HEK293 (cell line): ENCODE results near the gene SEC11A.
A peak's percentile ranks its signal among the peaks of the same experiment; 100 is the strongest.

Experiments
- CTCF ChIA-PET: fragments of 350-600 bp; formaldehyde crosslinking; extraction: SDS; loops from one replicate; lab custom pipeline; 2021; ENCODE audit warnings: antibody characterized with exemption; lab: Yijun Ruan, JAX
- POLR2A ChIA-PET: fragments of 300-600 bp; formaldehyde crosslinking; extraction: SDS; loops from one replicate; lab custom pipeline; 2020; ENCODE audit warnings: antibody characterized with exemption, inconsistent platforms; lab: Yijun Ruan, JAX
- H3K27ac ChIP-seq: fragments of 200-500 bp; sonication (Bioruptor generic); 2 replicates; pipeline ENCODE4 v1.5.1; 2014; ENCODE audit warnings: low read depth, low read length, control low read depth, inconsistent platforms; ENCODE audit errors: extremely low read depth
- H3K36me3 ChIP-seq, 2 experiments: fragments of 200-500 bp in 1 of 2; sonication (Bioruptor generic) in 1 of 2; 1 replicate in 1 of 2; 2 replicates in 1 of 2; pipeline ENCODE4 v1.5.1; 2014 to 2017; ENCODE audit warnings: inconsistent platforms in 2 of 2, low read length in 2 of 2; ENCODE audit not compliant: control insufficient read depth in 2 of 2, insufficient read depth in 1 of 2
- H3K4me1 ChIP-seq: fragments of 200-500 bp; sonication (Bioruptor generic); 2 replicates; pipeline ENCODE4 v1.5.1; 2014; ENCODE audit warnings: mild to moderate bottlenecking, low read length, inconsistent platforms; ENCODE audit not compliant: control insufficient read depth, insufficient read depth
- H3K4me3 ChIP-seq: 2 replicates; pipeline ENCODE4 v1.5.1; 2011; ENCODE audit warnings: low read depth, mild to moderate bottlenecking, control low read depth, low read length, moderate library complexity
- H3K9me3 ChIP-seq: fragments of 200-500 bp; sonication (Bioruptor generic); 2 replicates; pipeline ENCODE4 v1.5.1; 2014; ENCODE audit warnings: low read depth, low read length, inconsistent platforms; ENCODE audit not compliant: control insufficient read depth, insufficient read depth
- BCL11B ChIP-seq: fragments of 450-650 bp; formaldehyde crosslinking; IDR thresholded peaks from 2 replicates; pipeline ENCODE4 v1.5.1; 2016; ENCODE audit warnings: low read depth, missing biosample characterization, missing genetic modification characterization
- KLF10 ChIP-seq: fragments of 450-650 bp; IDR thresholded peaks from 2 replicates; pipeline ENCODE4 v1.5.1; 2018; ENCODE audit warnings: missing biosample characterization, mild to moderate bottlenecking, missing genetic modification characterization
- MYNN ChIP-seq: fragments of 450-650 bp; formaldehyde crosslinking; IDR thresholded peaks from 2 replicates; pipeline ENCODE4 v1.5.1; 2016; ENCODE audit warnings: missing biosample characterization, missing genetic modification characterization, borderline replicate concordance
- OSR2 ChIP-seq: fragments of 450-650 bp; formaldehyde crosslinking; IDR thresholded peaks from 2 replicates; pipeline ENCODE4 v1.5.1; 2016; ENCODE audit warnings: missing biosample characterization, missing genetic modification characterization
- SP2 ChIP-seq: fragments of 450-650 bp; formaldehyde crosslinking; IDR thresholded peaks from 2 replicates; pipeline ENCODE4 v1.5.1; 2016; ENCODE audit warnings: missing biosample characterization, missing genetic modification characterization
- ZBTB17 ChIP-seq: fragments of 450-650 bp; formaldehyde crosslinking; IDR thresholded peaks from 2 replicates; pipeline ENCODE4 v1.5.1; 2016; ENCODE audit warnings: missing biosample characterization, missing genetic modification characterization
- ZNF114 ChIP-seq: fragments of 450-650 bp; formaldehyde crosslinking; IDR thresholded peaks from 2 replicates; pipeline ENCODE4 v1.5.0; 2017; ENCODE audit warnings: missing biosample characterization, missing genetic modification characterization
- ZNF132 ChIP-seq: fragments of 450-650 bp; formaldehyde crosslinking; IDR thresholded peaks from 2 replicates; pipeline ENCODE4 v1.5.1; 2017; ENCODE audit warnings: missing biosample characterization, missing genetic modification characterization, borderline replicate concordance
- ZNF140 ChIP-seq: fragments of 450-650 bp; formaldehyde crosslinking; IDR thresholded peaks from 2 replicates; pipeline ENCODE4 v1.5.1; 2016; ENCODE audit warnings: missing biosample characterization, missing genetic modification characterization
- ZNF18 ChIP-seq: fragments of 450-650 bp; formaldehyde crosslinking; IDR thresholded peaks from 2 replicates; pipeline ENCODE4 v1.5.1; 2016; ENCODE audit warnings: missing biosample characterization, missing genetic modification characterization
- ZNF423 ChIP-seq: fragments of 450-650 bp; formaldehyde crosslinking; IDR thresholded peaks from 2 replicates; pipeline ENCODE4 v1.5.1; 2016; ENCODE audit warnings: missing biosample characterization, missing genetic modification characterization
- ZNF433 ChIP-seq: fragments of 450-650 bp; formaldehyde crosslinking; IDR thresholded peaks from 2 replicates; pipeline ENCODE4 v1.5.1; 2016; ENCODE audit warnings: missing biosample characterization, missing genetic modification characterization, low read depth
- ZNF518A ChIP-seq: fragments of 450-650 bp; formaldehyde crosslinking; conservative IDR thresholded peaks from 2 replicates; pipeline ENCODE4 v1.5.1; 2016; ENCODE audit warnings: low read depth, missing biosample characterization, missing genetic modification characterization
- ZNF555 ChIP-seq: fragments of 450-650 bp; formaldehyde crosslinking; conservative IDR thresholded peaks from 2 replicates; pipeline ENCODE4 v1.5.1; 2017; ENCODE audit warnings: missing biosample characterization, mild to moderate bottlenecking, missing genetic modification characterization, inconsistent platforms
- ZNF645 ChIP-seq: fragments of 450-650 bp; formaldehyde crosslinking; IDR thresholded peaks from 2 replicates; pipeline ENCODE4; 2016; ENCODE audit warnings: missing biosample characterization, missing genetic modification characterization
- ZNF707 ChIP-seq: fragments of 450-650 bp; formaldehyde crosslinking; IDR thresholded peaks from 2 replicates; pipeline ENCODE4 v1.5.1; 2016; ENCODE audit warnings: missing biosample characterization, missing genetic modification characterization
- ZNF837 ChIP-seq: fragments of 450-650 bp; formaldehyde crosslinking; IDR thresholded peaks from 2 replicates; pipeline ENCODE4 v1.5.1; 2016; ENCODE audit warnings: missing biosample characterization, missing genetic modification characterization
- ZSCAN30 ChIP-seq: fragments of 450-650 bp; IDR thresholded peaks from 2 replicates; pipeline ENCODE4 v1.5.1; 2018; ENCODE audit warnings: missing biosample characterization, mild to moderate bottlenecking, missing genetic modification characterization, moderate library complexity

Gene SEC11A

GRCh38 chr15:84625123-84625522, 90.8 kb downstream of the SEC11A start:
- CTCF ChIA-PET: interaction anchor here (0.8 kb wide), 2 partner anchors 26 to 544 kb away, joined by 3 to 4 read pairs; no protein-coding TSS in a partner anchor
- no peak overlapping the region for H3K4me3 ChIP-seq
- H3K36me3 ChIP-seq: peaks cover 0 to 27% of the 10 kb centered on the region in 2 experiments; a peak in 1 of 3 replicates
- POLR2A ChIA-PET: interaction anchor here (0.6 kb wide), 1 partner anchor 28 kb away, joined by 3 read pairs; no protein-coding TSS in a partner anchor
- TF ChIP-seq ZBTB17 (no peak), BCL11B (tag by site-specific recombination) (no peak), ZNF433 (tag by site-specific recombination) (no peak), ZNF555 (no peak), ZNF132 (tag by site-specific recombination) (no peak), MYNN (tag by site-specific recombination) (no peak), ZNF518A (tag by site-specific recombination) (no peak), SP2 (tag by site-specific recombination) (no peak), ZSCAN30 (no peak), ZNF837 (tag by site-specific recombination) (no peak), ZNF707 (tag by site-specific recombination) (no peak), OSR2 (tag by site-specific recombination) (no peak), ZNF114 (no peak), ZNF423 (tag by site-specific recombination) (no peak)
- H3K4me1 ChIP-seq: no peaks in the 10 kb centered on the region
- no peaks in the 10 kb centered on the region for H3K9me3 ChIP-seq
- H3K27ac ChIP-seq: no peak overlapping the region

GRCh38 chr15:84624359-84624758, 91.6 kb downstream of the SEC11A start:
- no peaks in the 10 kb centered on the region for H3K4me1 ChIP-seq
- peaks cover 0 to 27% of the 10 kb centered on the region in 2 experiments; a peak in 1 of 3 replicates for H3K36me3 ChIP-seq
- POLR2A ChIA-PET: interaction anchor here (0.9 kb wide), 1 partner anchor 24 kb away, joined by 3 read pairs; the partner anchor contains the start of gene ZSCAN2
- no peaks in the 10 kb centered on the region for H3K9me3 ChIP-seq
- no peak overlapping the region for H3K27ac ChIP-seq
- CTCF ChIA-PET: interaction anchor here (0.7 to 1.0 kb wide), 2 partner anchors 25 to 32 kb away, joined by 4 read pairs; no protein-coding TSS in a partner anchor
- no peak for TF ChIP-seq KLF10 (tag by site-specific recombination)
- TF ChIP-seq MYNN (tag by site-specific recombination): no peak
- 0 out of 2 replicates have a peak, but pooled peaks have one; percentile 9 for TF ChIP-seq ZNF140
- TF ChIP-seq ZNF18 (tag by site-specific recombination): peak; percentile 53; the same call in 1 of the 2 replicates
- TF ChIP-seq ZNF645 (tag by site-specific recombination): no peak
- H3K4me3 ChIP-seq: no peak overlapping the region
